Measurements from ENCODE around the gene NEU2.

NEU2 gene

GRCh38 chr2:233032551-233033320, at the start of gene NEU2:
Gene NEU2 (plus strand): TSS chr2:233032672. CDS start chr2:233032672, 0 bp downstream.
- H3K4me3 ChIP-seq (ENCODE audit: low read length in 2 of 2) = no peak within 1 kb of the TSS
- no peak within 1 kb of the TSS for H3K9ac ChIP-seq (ENCODE audit: low read depth in 1 of 2, low read length in 2 of 2)
- no peak within 1 kb of the TSS for H3K27ac ChIP-seq (ENCODE audit: low read depth in 2 of 2, low read length in 2 of 2)
- H3K4me1 ChIP-seq (ENCODE audit: control insufficient read depth in 2 of 2, insufficient read depth in 2 of 2, low read length in 2 of 2) = no peaks in the 10 kb centered on the region
- no peaks in the 10 kb centered on the region for H3K9me3 ChIP-seq (ENCODE audit: control insufficient read depth in 2 of 2, low read length in 2 of 2)
- H3K27me3 ChIP-seq (ENCODE audit: control insufficient read depth in 2 of 2, insufficient read depth in 2 of 2, low read length in 2 of 2) = no peaks in the 10 kb centered on the region
- no peaks in the 10 kb centered on the region for H3K36me3 ChIP-seq (ENCODE audit: control insufficient read depth in 2 of 2, insufficient read depth in 2 of 2, low read length in 2 of 2)

- no peaks in the 10 kb centered on the region for H3K9me3 ChIP-seq (ENCODE audit: control insufficient read depth in 2 of 2, low read length in 2 of 2)
- H3K9ac ChIP-seq (ENCODE audit: low read depth in 1 of 2, low read length in 2 of 2) = no peak overlapping the region
- peaks cover 23 to 36% of the 10 kb centered on the region in 2 donors for H3K4me1 ChIP-seq (ENCODE audit: control insufficient read depth in 2 of 2, insufficient read depth in 2 of 2, low read length in 2 of 2)
- no peak overlapping the region for H3K4me3 ChIP-seq (ENCODE audit: low read length in 2 of 2)
- H3K36me3 ChIP-seq (ENCODE audit: control insufficient read depth in 2 of 2, insufficient read depth in 2 of 2, low read length in 2 of 2) = no peaks in the 10 kb centered on the region
- no peak overlapping the region for H3K27ac ChIP-seq (ENCODE audit: low read depth in 2 of 2, low read length in 2 of 2)
- no peaks in the 10 kb centered on the region for H3K27me3 ChIP-seq (ENCODE audit: control insufficient read depth in 2 of 2, insufficient read depth in 2 of 2, low read length in 2 of 2)
These were observed 49.4 kb upstream of the NEU2 start for GRCh38 chr2:232982926-232983668.

GRCh38 chr2:232983669-232984140, 48.8 kb upstream of the NEU2 start:
- peaks cover 27 to 40% of the 10 kb centered on the region in 2 donors for H3K4me1 ChIP-seq (ENCODE audit: control insufficient read depth in 2 of 2, insufficient read depth in 2 of 2, low read length in 2 of 2)
- no peak overlapping the region for H3K4me3 ChIP-seq (ENCODE audit: low read length in 2 of 2)
- no peak overlapping the region for H3K27ac ChIP-seq (ENCODE audit: low read depth in 2 of 2, low read length in 2 of 2)
- H3K36me3 ChIP-seq (ENCODE audit: control insufficient read depth in 2 of 2, insufficient read depth in 2 of 2, low read length in 2 of 2) = no peaks in the 10 kb centered on the region
- no peaks in the 10 kb centered on the region for H3K9me3 ChIP-seq (ENCODE audit: control insufficient read depth in 2 of 2, low read length in 2 of 2)
- H3K27me3 ChIP-seq (ENCODE audit: control insufficient read depth in 2 of 2, insufficient read depth in 2 of 2, low read length in 2 of 2) = no peaks in the 10 kb centered on the region
- no peak overlapping the region for H3K9ac ChIP-seq (ENCODE audit: low read depth in 1 of 2, low read length in 2 of 2)

GRCh38 chr2:232984451-232985207, 47.8 kb upstream of the NEU2 start:
- no peaks in the 10 kb centered on the region for H3K36me3 ChIP-seq (ENCODE audit: control insufficient read depth in 2 of 2, insufficient read depth in 2 of 2, low read length in 2 of 2)
- H3K4me1 ChIP-seq (ENCODE audit: control insufficient read depth in 2 of 2, insufficient read depth in 2 of 2, low read length in 2 of 2) = peaks cover 25 to 33% of the 10 kb centered on the region in 2 donors
- no peaks in the 10 kb centered on the region for H3K27me3 ChIP-seq (ENCODE audit: control insufficient read depth in 2 of 2, insufficient read depth in 2 of 2, low read length in 2 of 2)
- H3K9ac ChIP-seq (ENCODE audit: low read depth in 1 of 2, low read length in 2 of 2) = no peak overlapping the region
- no peaks in the 10 kb centered on the region for H3K9me3 ChIP-seq (ENCODE audit: control insufficient read depth in 2 of 2, low read length in 2 of 2)
- no peak overlapping the region for H3K4me3 ChIP-seq (ENCODE audit: low read length in 2 of 2)
- no peak overlapping the region for H3K27ac ChIP-seq (ENCODE audit: low read depth in 2 of 2, low read length in 2 of 2)

- Histone ChIP-seq H3K4me3 (ENCODE audit: low read length in 2 of 2) (no peak overlapping the region), H3K36me3 (ENCODE audit: control insufficient read depth in 2 of 2, insufficient read depth in 2 of 2, low read length in 2 of 2) (no peaks in the 10 kb centered on the region), H3K9me3 (ENCODE audit: control insufficient read depth in 2 of 2, low read length in 2 of 2) (no peaks in the 10 kb centered on the region), H3K27me3 (ENCODE audit: control insufficient read depth in 2 of 2, insufficient read depth in 2 of 2, low read length in 2 of 2) (no peaks in the 10 kb centered on the region), H3K9ac (ENCODE audit: low read depth in 1 of 2, low read length in 2 of 2) (no peak overlapping the region), H3K4me1 (ENCODE audit: control insufficient read depth in 2 of 2, insufficient read depth in 2 of 2, low read length in 2 of 2) (peaks cover 14 to 20% of the 10 kb centered on the region in 2 donors), H3K27ac (ENCODE audit: low read depth in 2 of 2, low read length in 2 of 2) (no peak overlapping the region)
These were observed 46.3 kb upstream of the NEU2 start for GRCh38 chr2:232986155-232986554.

GRCh38 chr2:232993231-232993821, 39.1 kb upstream of the NEU2 start:
- no peaks in the 10 kb centered on the region for H3K9me3 ChIP-seq (ENCODE audit: control insufficient read depth in 2 of 2, low read length in 2 of 2)
- H3K36me3 ChIP-seq (ENCODE audit: control insufficient read depth in 2 of 2, insufficient read depth in 2 of 2, low read length in 2 of 2) = no peaks in the 10 kb centered on the region
- H3K27ac ChIP-seq (ENCODE audit: low read depth in 2 of 2, low read length in 2 of 2) = no peak overlapping the region
- no peaks in the 10 kb centered on the region for H3K27me3 ChIP-seq (ENCODE audit: control insufficient read depth in 2 of 2, insufficient read depth in 2 of 2, low read length in 2 of 2)
- H3K4me3 ChIP-seq (ENCODE audit: low read length in 2 of 2) = no peak overlapping the region
- H3K9ac ChIP-seq (ENCODE audit: low read depth in 1 of 2, low read length in 2 of 2) = no peak overlapping the region
- peaks cover 1 to 2% of the 10 kb centered on the region in 2 donors for H3K4me1 ChIP-seq (ENCODE audit: control insufficient read depth in 2 of 2, insufficient read depth in 2 of 2, low read length in 2 of 2)

GRCh38 chr2:232994446-232994845, 38.0 kb upstream of the NEU2 start:
- H3K4me1 ChIP-seq (ENCODE audit: control insufficient read depth in 2 of 2, insufficient read depth in 2 of 2, low read length in 2 of 2) = no peaks in the 10 kb centered on the region
- no peaks in the 10 kb centered on the region for H3K9me3 ChIP-seq (ENCODE audit: control insufficient read depth in 2 of 2, low read length in 2 of 2)
- H3K27ac ChIP-seq (ENCODE audit: low read depth in 2 of 2, low read length in 2 of 2) = no peak overlapping the region
- H3K9ac ChIP-seq (ENCODE audit: low read depth in 1 of 2, low read length in 2 of 2) = no peak overlapping the region
- H3K36me3 ChIP-seq (ENCODE audit: control insufficient read depth in 2 of 2, insufficient read depth in 2 of 2, low read length in 2 of 2) = no peaks in the 10 kb centered on the region
- no peaks in the 10 kb centered on the region for H3K27me3 ChIP-seq (ENCODE audit: control insufficient read depth in 2 of 2, insufficient read depth in 2 of 2, low read length in 2 of 2)
- no peak overlapping the region for H3K4me3 ChIP-seq (ENCODE audit: low read length in 2 of 2)

- H3K9ac ChIP-seq (ENCODE audit: low read depth in 1 of 2, low read length in 2 of 2) = no peak overlapping the region
- H3K4me1 ChIP-seq (ENCODE audit: control insufficient read depth in 2 of 2, insufficient read depth in 2 of 2, low read length in 2 of 2) = no peaks in the 10 kb centered on the region
- H3K27ac ChIP-seq (ENCODE audit: low read depth in 2 of 2, low read length in 2 of 2) = no peak overlapping the region
- no peaks in the 10 kb centered on the region for H3K27me3 ChIP-seq (ENCODE audit: control insufficient read depth in 2 of 2, insufficient read depth in 2 of 2, low read length in 2 of 2)
- no peak overlapping the region for H3K4me3 ChIP-seq (ENCODE audit: low read length in 2 of 2)
- H3K36me3 ChIP-seq (ENCODE audit: control insufficient read depth in 2 of 2, insufficient read depth in 2 of 2, low read length in 2 of 2) = no peaks in the 10 kb centered on the region
- H3K9me3 ChIP-seq (ENCODE audit: control insufficient read depth in 2 of 2, low read length in 2 of 2) = no peaks in the 10 kb centered on the region
These were observed 34.5 kb upstream of the NEU2 start for GRCh38 chr2:232997749-232998665.

- Histone ChIP-seq H3K4me1 (ENCODE audit: control insufficient read depth in 2 of 2, insufficient read depth in 2 of 2, low read length in 2 of 2) (no peaks in the 10 kb centered on the region), H3K4me3 (ENCODE audit: low read length in 2 of 2) (no peak overlapping the region), H3K27me3 (ENCODE audit: control insufficient read depth in 2 of 2, insufficient read depth in 2 of 2, low read length in 2 of 2) (no peaks in the 10 kb centered on the region)
These were observed 33.8 kb upstream of the NEU2 start for GRCh38 chr2:232998666-232998985.

More at GRCh38 chr2:232998666-232998985, 33.8 kb upstream of the NEU2 start:
- Histone ChIP-seq H3K27ac (ENCODE audit: low read depth in 2 of 2, low read length in 2 of 2) (no peak overlapping the region), H3K9me3 (ENCODE audit: control insufficient read depth in 2 of 2, low read length in 2 of 2) (no peaks in the 10 kb centered on the region), H3K9ac (ENCODE audit: low read depth in 1 of 2, low read length in 2 of 2) (no peak overlapping the region), H3K36me3 (ENCODE audit: control insufficient read depth in 2 of 2, insufficient read depth in 2 of 2, low read length in 2 of 2) (no peaks in the 10 kb centered on the region)
